Osteocyte (in vitro differentiated cells): ENCODE data around the gene PPM1H. TPM values are rescaled to one million over a fixed set of nuclear protein-coding genes. Genes with fewer than 3 reads are reported as not detected.
"Not testable (repeated sequence)": the region's sequence is repeated elsewhere in the genome, so short reads cannot be mapped to it uniquely, and the experiment has no call there.

Source experiments
- DNase-seq: peaks from one replicate; pipeline ENCODE4 v3.0.0; 2021; ENCODE audit warnings: mixed read lengths; ENCODE audit not compliant: unreplicated experiment; ENCODE audit errors: extremely low spot score
- H3K27ac Mint-ChIP-seq: one replicate; pipeline ENCODE4 v1.8.0; 2021; ENCODE audit warnings: mild to moderate bottlenecking, mixed read lengths; ENCODE audit not compliant: unreplicated experiment
- H3K27me3 Mint-ChIP-seq: one replicate; pipeline ENCODE4 v1.8.0; 2021; ENCODE audit warnings: mixed read lengths; ENCODE audit not compliant: unreplicated experiment
- H3K36me3 Mint-ChIP-seq: one replicate; pipeline ENCODE4 v1.8.0; 2021; ENCODE audit warnings: mixed read lengths; ENCODE audit not compliant: unreplicated experiment
- H3K4me1 Mint-ChIP-seq: one replicate; pipeline ENCODE4 v1.8.0; 2021; ENCODE audit warnings: mixed read lengths; ENCODE audit not compliant: unreplicated experiment
- H3K4me3 Mint-ChIP-seq: one replicate; pipeline ENCODE4 v1.8.0; 2021; ENCODE audit warnings: mild to moderate bottlenecking, moderate library complexity, mixed read lengths; ENCODE audit not compliant: unreplicated experiment
- H3K9me3 Mint-ChIP-seq: one replicate; pipeline ENCODE4 v1.8.0; 2021; ENCODE audit warnings: mixed read lengths; ENCODE audit not compliant: unreplicated experiment
- CTCF ChIP-seq: fragments of 200-600 bp; sonication (generic); IDR thresholded peaks from 2 replicates; pipeline ENCODE4 v1.5.0; 2021; ENCODE audit warnings: antibody characterized with exemption, mild to moderate bottlenecking, moderate library complexity
- total RNA-seq: library from RNA; stranded (reverse); gene quantifications from 2 replicates; pipeline ENCODE4 v1.2.1, GENCODE V29; 2021

Gene PPM1H
- total RNA-seq, 1 donor from 2014 or later: 60.8 TPM

- H3K27me3 Mint-ChIP-seq: no peaks in the 10 kb centered on the region
- peaks cover 9% of the 10 kb centered on the region for H3K9me3 Mint-ChIP-seq
- TF ChIP-seq CTCF: no peak
- DNase-seq: no peak
- no peaks in the 10 kb centered on the region for H3K36me3 Mint-ChIP-seq
- H3K27ac Mint-ChIP-seq: no peak overlapping the region
- no peak overlapping the region for H3K4me3 Mint-ChIP-seq
- peaks cover 12% of the 10 kb centered on the region for H3K4me1 Mint-ChIP-seq
Measured at GRCh38 chr12:62976110-62976662, 41.2 kb upstream of the PPM1H start.

GRCh38 chr12:62971769-62972525, 37.0 kb upstream of the PPM1H start:
- DNase-seq: no peak
- no peak for TF ChIP-seq CTCF
- Mint-ChIP-seq H3K36me3 (no peaks in the 10 kb centered on the region), H3K4me1 (peaks cover 43% of the 10 kb centered on the region), H3K27me3 (no peaks in the 10 kb centered on the region), H3K27ac (peak overlapping the region; percentile 75), H3K4me3 (no peak overlapping the region), H3K9me3 (peaks cover 9% of the 10 kb centered on the region)

DNA sequence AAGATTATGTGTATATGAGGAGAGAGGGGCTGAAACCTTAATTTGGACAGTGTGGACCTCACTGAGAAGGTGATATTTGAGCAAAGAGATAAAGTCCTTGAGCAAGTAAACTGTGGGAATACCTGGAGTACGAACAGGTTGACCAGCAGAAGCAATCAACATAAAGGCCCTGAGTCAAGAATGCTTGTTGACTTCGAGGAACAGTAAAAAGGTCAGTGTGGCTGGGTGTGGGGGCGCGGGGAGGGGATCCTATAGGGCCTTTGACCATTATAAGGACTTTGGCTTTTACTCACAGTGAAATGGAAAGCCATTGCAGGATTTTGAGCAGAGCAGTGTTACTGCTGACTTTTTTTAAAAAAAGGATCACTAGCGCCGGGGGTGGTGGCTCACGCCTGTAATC, 34.7 kb upstream of the PPM1H start:
- TF ChIP-seq CTCF: no peak
- H3K36me3 Mint-ChIP-seq: no peaks in the 10 kb centered on the region
- H3K27ac Mint-ChIP-seq: no peak overlapping the region
- no peak for DNase-seq
- peaks cover 52% of the 10 kb centered on the region for H3K4me1 Mint-ChIP-seq
- H3K9me3 Mint-ChIP-seq: peaks cover 5% of the 10 kb centered on the region
- no peak overlapping the region for H3K4me3 Mint-ChIP-seq
- no peaks in the 10 kb centered on the region for H3K27me3 Mint-ChIP-seq

DNA sequence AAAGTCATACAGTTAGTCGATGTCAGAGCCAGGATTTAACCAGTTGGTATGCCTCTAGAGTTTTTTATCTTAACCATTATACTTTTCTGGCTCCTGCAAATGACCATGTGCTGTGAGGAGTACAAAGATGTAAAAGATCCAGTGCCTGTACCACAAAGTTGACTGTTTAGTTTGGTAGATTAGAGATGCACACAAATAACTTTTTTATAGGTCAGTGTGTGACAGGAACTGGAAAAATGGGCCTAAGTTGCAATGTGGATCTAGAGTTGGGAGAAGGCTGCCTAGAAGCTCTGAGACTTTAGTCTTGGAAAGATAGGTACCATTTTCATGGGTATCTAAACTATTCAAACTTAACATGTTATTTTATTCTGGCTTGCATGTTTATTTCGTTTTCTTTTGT, 32.8 kb upstream of the PPM1H start:
- Mint-ChIP-seq H3K27me3 (no peaks in the 10 kb centered on the region), H3K9me3 (no peaks in the 10 kb centered on the region), H3K4me3 (no peak overlapping the region), H3K4me1 (peaks cover 55% of the 10 kb centered on the region), H3K36me3 (peaks cover 2% of the 10 kb centered on the region), H3K27ac (peak overlapping the region; percentile 80)
- TF ChIP-seq CTCF: no peak
- no peak for DNase-seq

DNA sequence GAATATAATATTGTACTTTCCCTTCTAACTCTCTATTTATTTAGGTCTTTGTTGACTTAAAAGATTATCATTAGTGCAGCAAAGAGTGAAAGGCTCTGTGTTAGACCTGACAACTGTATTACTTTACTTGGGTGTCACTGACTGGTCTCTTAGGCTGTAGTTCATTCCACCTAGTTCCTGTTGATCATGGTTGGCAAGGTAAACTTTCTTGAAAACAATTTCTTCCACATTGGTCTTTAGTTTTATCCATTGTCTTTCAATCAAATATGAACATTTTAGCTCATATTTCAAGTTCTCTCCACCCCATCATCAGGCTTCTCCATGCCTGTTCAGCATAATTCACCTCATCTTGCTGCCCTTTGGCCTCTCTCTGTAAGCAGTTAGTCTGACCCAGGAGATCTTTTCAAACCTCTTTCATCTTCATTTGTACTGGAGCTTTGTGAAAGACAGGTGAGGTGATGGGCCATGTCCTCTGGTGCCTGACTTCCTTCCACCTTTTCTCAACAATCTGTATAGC, 32.1 kb upstream of the PPM1H start:
- Mint-ChIP-seq H3K9me3 (no peaks in the 10 kb centered on the region), H3K4me1 (peaks cover 52% of the 10 kb centered on the region), H3K4me3 (no peak overlapping the region), H3K27ac (peak overlapping the region; percentile 80), H3K27me3 (no peaks in the 10 kb centered on the region), H3K36me3 (peaks cover 2% of the 10 kb centered on the region)
- no peak for TF ChIP-seq CTCF
- DNase-seq: no peak

DNA sequence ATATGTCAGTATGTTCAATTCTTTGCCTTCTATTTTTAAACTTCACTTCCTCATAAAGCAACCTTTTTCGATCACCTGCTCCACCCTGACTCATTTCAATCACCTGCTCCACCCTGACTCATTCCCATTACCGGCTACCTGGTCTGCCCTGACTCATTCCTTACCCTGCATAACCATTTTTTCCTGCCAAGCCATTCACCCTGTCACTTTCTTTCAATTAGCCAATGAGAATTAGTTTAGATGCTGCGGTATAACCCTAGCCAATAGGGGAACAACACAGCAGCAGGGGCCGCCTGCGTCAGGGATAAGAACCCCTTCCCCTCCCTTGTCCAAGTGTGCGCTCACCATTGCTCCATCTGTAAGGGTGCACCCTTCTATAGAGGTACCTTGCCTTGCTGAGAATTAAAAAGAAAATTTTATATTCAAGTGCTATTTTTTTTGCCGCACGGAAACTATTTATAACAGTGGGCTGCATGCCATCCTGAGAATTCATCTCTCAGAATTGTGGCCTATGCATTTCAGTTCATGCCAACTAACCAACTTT, 31.6 kb upstream of the PPM1H start:
- H3K27me3 Mint-ChIP-seq, H3K9me3 Mint-ChIP-seq, DNase-seq, H3K36me3 Mint-ChIP-seq, H3K4me3 Mint-ChIP-seq: not testable (repeated sequence)
- H3K27ac Mint-ChIP-seq: peak overlapping the region; percentile 80
- peaks cover 46% of the 10 kb centered on the region for H3K4me1 Mint-ChIP-seq

GRCh38 chr12:62965700-62966099, 30.8 kb upstream of the PPM1H start:
- peaks cover 38% of the 10 kb centered on the region for H3K4me1 Mint-ChIP-seq
- not testable (repeated sequence) for H3K27ac Mint-ChIP-seq, DNase-seq, H3K27me3 Mint-ChIP-seq, H3K9me3 Mint-ChIP-seq, H3K4me3 Mint-ChIP-seq, H3K36me3 Mint-ChIP-seq
